Liver (tissue), 3 donors: ENCODE data around the gene SOAT1.

ENCODE experiments used
- ATF3 ChIP-seq: IDR thresholded peaks from 2 replicates; pipeline ENCODE4 v1.6.1; 2016; ENCODE audit warnings: antibody characterized with exemption
- EGR1 ChIP-seq, 2 donors: IDR thresholded peaks; 2 replicates each; pipeline ENCODE4 v1.6.1; 2016 to 2018; ENCODE audit warnings: antibody characterized with exemption in 2 of 2, low read depth in 2 of 2
- GABPA ChIP-seq, 2 donors: IDR thresholded peaks in 1 of 2; conservative IDR thresholded peaks in 1 of 2; 2 replicates each; pipeline ENCODE4 v1.6.1; 2016; ENCODE audit warnings: antibody characterized with exemption in 2 of 2, mild to moderate bottlenecking in 1 of 2, moderate library complexity in 1 of 2
- NR2F2 ChIP-seq: IDR thresholded peaks from 2 replicates; pipeline ENCODE4 v1.6.1; 2016; ENCODE audit warnings: antibody characterized with exemption
- REST ChIP-seq: IDR thresholded peaks from 2 replicates; pipeline ENCODE4 v1.6.1; 2016; ENCODE audit warnings: antibody characterized with exemption, mild to moderate bottlenecking
- SP1 ChIP-seq: IDR thresholded peaks from 2 replicates; pipeline ENCODE4 v1.6.1; 2018; ENCODE audit warnings: antibody characterized with exemption, mild to moderate bottlenecking
- YY1 ChIP-seq: IDR thresholded peaks from 2 replicates; pipeline ENCODE4 v1.6.1; 2016; ENCODE audit warnings: antibody characterized with exemption, mild to moderate bottlenecking
- ZBTB33 ChIP-seq: IDR thresholded peaks from 2 replicates; pipeline ENCODE4 v1.6.1; 2016; ENCODE audit warnings: antibody characterized with exemption
- TF ChIP-seq, protein P1 (sequence below): fragments of 150-350 bp; IDR thresholded peaks from 2 replicates; pipeline ENCODE4 v1.5.1; 2017; ENCODE audit warnings: improper control_type of control experiment, low read depth, low read length; ENCODE audit not compliant: missing input control
- donor health status: healthy.
- donor health status: healthy.

GRCh38 chr1:179342740-179343404, 49.3 kb downstream of the SOAT1 start:
- TF ChIP-seq SP1: no peak
- TF ChIP-seq, protein P1, sequence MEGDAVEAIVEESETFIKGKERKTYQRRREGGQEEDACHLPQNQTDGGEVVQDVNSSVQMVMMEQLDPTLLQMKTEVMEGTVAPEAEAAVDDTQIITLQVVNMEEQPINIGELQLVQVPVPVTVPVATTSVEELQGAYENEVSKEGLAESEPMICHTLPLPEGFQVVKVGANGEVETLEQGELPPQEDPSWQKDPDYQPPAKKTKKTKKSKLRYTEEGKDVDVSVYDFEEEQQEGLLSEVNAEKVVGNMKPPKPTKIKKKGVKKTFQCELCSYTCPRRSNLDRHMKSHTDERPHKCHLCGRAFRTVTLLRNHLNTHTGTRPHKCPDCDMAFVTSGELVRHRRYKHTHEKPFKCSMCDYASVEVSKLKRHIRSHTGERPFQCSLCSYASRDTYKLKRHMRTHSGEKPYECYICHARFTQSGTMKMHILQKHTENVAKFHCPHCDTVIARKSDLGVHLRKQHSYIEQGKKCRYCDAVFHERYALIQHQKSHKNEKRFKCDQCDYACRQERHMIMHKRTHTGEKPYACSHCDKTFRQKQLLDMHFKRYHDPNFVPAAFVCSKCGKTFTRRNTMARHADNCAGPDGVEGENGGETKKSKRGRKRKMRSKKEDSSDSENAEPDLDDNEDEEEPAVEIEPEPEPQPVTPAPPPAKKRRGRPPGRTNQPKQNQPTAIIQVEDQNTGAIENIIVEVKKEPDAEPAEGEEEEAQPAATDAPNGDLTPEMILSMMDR: no peak
- TF ChIP-seq REST: no peak
- no peak for TF ChIP-seq YY1
- no peak for TF ChIP-seq EGR1 (IDR thresholded peaks at IDR 0.05; ENCODE audit: low read depth in 2 of 2)
- TF ChIP-seq GABPA (IDR thresholded peaks at IDR 0.05 in 1 of 2, conservative IDR thresholded peaks at IDR 0.05 in 1 of 2): no peak
- TF ChIP-seq NR2F2: no peak
- TF ChIP-seq ATF3: no peak
- no peak for TF ChIP-seq ZBTB33
